ENCODE measurements around the gene ARMS2. TPM values are rescaled to one million over a fixed set of nuclear protein-coding genes. Genes with fewer than 3 reads are reported as not detected.

ARMS2 gene
- total and polyA plus RNA-seq, 7 experiments from 2014 or later = not detected

GRCh38 chr10:122494173-122494820 is 39.8 kb downstream of the ARMS2 start:
- DNase-seq = no peak
- Mint-ChIP-seq H3K9me3 (no peaks in the 10 kb centered on the region), H3K27ac (no peak overlapping the region), H3K4me1 (peaks cover 4 to 16% (median 11%) of the 10 kb centered on the region in 7 donors), H3K36me3 (no peaks in the 10 kb centered on the region), H3K27me3 (peaks cover 0 to 13% (median 4%) of the 10 kb centered on the region in 5 donors), H3K4me3 (no peak overlapping the region)
- ChIA-PET CTCF (no interaction called here), POLR2A (interaction anchor here (0.5 kb wide), 1 partner anchor 521 kb away, joined by 3 read pairs; no protein-coding TSS in a partner anchor)
- H3K36me3 ChIP-seq (ENCODE audit: control insufficient read depth in 2 of 3, insufficient read depth in 3 of 3, low read length in 3 of 3) = no peaks in the 10 kb centered on the region
- no peaks in the 10 kb centered on the region for H3K9me3 ChIP-seq (ENCODE audit: control insufficient read depth in 2 of 3, low read length in 3 of 3)
- H3K4me1 ChIP-seq (ENCODE audit: control insufficient read depth in 2 of 2, insufficient read depth in 2 of 2, low read length in 2 of 2) = peaks cover 0 to 15% of the 10 kb centered on the region in 2 donors
- H3K27ac ChIP-seq (ENCODE audit: low read depth, low read length) = no peak overlapping the region
- intact Hi-C loops (cut with micrococcal nuclease) = no loop called here
- H3K27me3 ChIP-seq (ENCODE audit: control insufficient read depth in 2 of 2, insufficient read depth in 2 of 2, low read length in 2 of 2) = no peaks in the 10 kb centered on the region
- H3K4me3 ChIP-seq (ENCODE audit: low read length) = no peak overlapping the region
- ATAC-seq = no peak

GRCh38 chr10:122494833-122495232 is 40.4 kb downstream of the ARMS2 start:
- peaks cover 0 to 15% (median 4%) of the 10 kb centered on the region in 5 donors for H3K27me3 Mint-ChIP-seq
- Histone ChIP-seq H3K9me3 (ENCODE audit: control insufficient read depth in 2 of 3, low read length in 3 of 3) (no peaks in the 10 kb centered on the region), H3K27me3 (ENCODE audit: control insufficient read depth in 2 of 2, insufficient read depth in 2 of 2, low read length in 2 of 2) (no peaks in the 10 kb centered on the region), H3K27ac (ENCODE audit: low read depth, low read length) (no peak overlapping the region), H3K4me3 (ENCODE audit: low read length) (no peak overlapping the region), H3K4me1 (ENCODE audit: control insufficient read depth in 2 of 2, insufficient read depth in 2 of 2, low read length in 2 of 2) (peaks cover 0 to 15% of the 10 kb centered on the region in 2 donors), H3K36me3 (ENCODE audit: control insufficient read depth in 2 of 3, insufficient read depth in 3 of 3, low read length in 3 of 3) (no peaks in the 10 kb centered on the region)
- no peaks in the 10 kb centered on the region for H3K9me3 Mint-ChIP-seq
- H3K4me1 Mint-ChIP-seq = peaks cover 4 to 16% (median 11%) of the 10 kb centered on the region in 7 donors
- intact Hi-C loops (cut with micrococcal nuclease) = no loop called here
- DNase-seq (no peak), ATAC-seq (no peak)
- POLR2A ChIA-PET = interaction anchor here (0.5 kb wide), 1 partner anchor 522 kb away, joined by 3 read pairs; no protein-coding TSS in a partner anchor
- CTCF ChIA-PET = no interaction called here
- no peak overlapping the region for H3K4me3 Mint-ChIP-seq
- H3K27ac Mint-ChIP-seq = no peak overlapping the region
- no peaks in the 10 kb centered on the region for H3K36me3 Mint-ChIP-seq

GRCh38 chr10:122495406-122496340 is 41.2 kb downstream of the ARMS2 start:
- Histone ChIP-seq H3K36me3 (ENCODE audit: control insufficient read depth in 2 of 3, insufficient read depth in 3 of 3, low read length in 3 of 3) (no peaks in the 10 kb centered on the region), H3K9me3 (ENCODE audit: control insufficient read depth in 2 of 3, low read length in 3 of 3) (no peaks in the 10 kb centered on the region), H3K4me1 (ENCODE audit: control insufficient read depth in 2 of 2, insufficient read depth in 2 of 2, low read length in 2 of 2) (peaks cover 0 to 15% of the 10 kb centered on the region in 2 donors), H3K4me3 (ENCODE audit: low read length) (no peak overlapping the region), H3K27me3 (ENCODE audit: control insufficient read depth in 2 of 2, insufficient read depth in 2 of 2, low read length in 2 of 2) (no peaks in the 10 kb centered on the region), H3K27ac (ENCODE audit: low read depth, low read length) (no peak overlapping the region)
- no peaks in the 10 kb centered on the region for H3K9me3 Mint-ChIP-seq
- ChIA-PET CTCF (interaction anchor here (1.2 to 1.7 kb wide), 2 partner anchors 60 to 70 kb away, joined by 4 to 6 read pairs; no protein-coding TSS in a partner anchor), POLR2A (no interaction called here)
- H3K4me3 Mint-ChIP-seq = peak overlapping the region in 6 of 10 donors; percentile 13 to 67 (median 60)
- peaks cover 4 to 16% (median 11%) of the 10 kb centered on the region in 7 donors for H3K4me1 Mint-ChIP-seq
- H3K36me3 Mint-ChIP-seq = no peaks in the 10 kb centered on the region
- intact Hi-C loops (cut with micrococcal nuclease) = loop anchor here in 1 of 2 donors (1.0 kb wide), 1 partner anchor 70 kb away; no protein-coding TSS in a partner anchor
- ATAC-seq (no peak), DNase-seq (peak in 1 of 9 donors; percentile 6)
- peak overlapping the region in 2 of 9 donors; percentile 21 to 71 for H3K27ac Mint-ChIP-seq
- H3K27me3 Mint-ChIP-seq = peaks cover 0 to 19% (median 4%) of the 10 kb centered on the region in 5 donors

GRCh38 chr10:122497241-122497640 is 42.8 kb downstream of the ARMS2 start:
- DNase-seq (no peak), ATAC-seq (no peak)
- H3K36me3 Mint-ChIP-seq = no peaks in the 10 kb centered on the region
- no peak overlapping the region for H3K27ac ChIP-seq (ENCODE audit: low read depth, low read length)
- no peaks in the 10 kb centered on the region for H3K9me3 Mint-ChIP-seq
- POLR2A ChIA-PET = no interaction called here
- H3K27me3 ChIP-seq (ENCODE audit: control insufficient read depth in 2 of 2, insufficient read depth in 2 of 2, low read length in 2 of 2) = no peaks in the 10 kb centered on the region
- H3K4me3 ChIP-seq (ENCODE audit: low read length) = no peak overlapping the region
- H3K36me3 ChIP-seq (ENCODE audit: control insufficient read depth in 2 of 3, insufficient read depth in 3 of 3, low read length in 3 of 3) = no peaks in the 10 kb centered on the region
- CTCF ChIA-PET = interaction anchor here (1.2 to 1.7 kb wide), 2 partner anchors 68 to 199 kb away, joined by 3 to 6 read pairs; no protein-coding TSS in a partner anchor
- H3K4me1 Mint-ChIP-seq = peaks cover 4 to 16% (median 11%) of the 10 kb centered on the region in 7 donors
- no peak overlapping the region for H3K4me3 Mint-ChIP-seq
- intact Hi-C loops (cut with micrococcal nuclease) = no loop called here
- no peak overlapping the region for H3K27ac Mint-ChIP-seq
- no peaks in the 10 kb centered on the region for H3K9me3 ChIP-seq (ENCODE audit: control insufficient read depth in 2 of 3, low read length in 3 of 3)
- H3K27me3 Mint-ChIP-seq = peaks cover 0 to 19% (median 4%) of the 10 kb centered on the region in 5 donors
- peaks cover 0 to 5% of the 10 kb centered on the region in 2 donors for H3K4me1 ChIP-seq (ENCODE audit: control insufficient read depth in 2 of 2, insufficient read depth in 2 of 2, low read length in 2 of 2)

GRCh38 chr10:122498521-122498920 is 44.1 kb downstream of the ARMS2 start:
- H3K4me3 Mint-ChIP-seq = no peak overlapping the region
- Histone ChIP-seq H3K9me3 (ENCODE audit: control insufficient read depth in 2 of 3, low read length in 3 of 3) (no peaks in the 10 kb centered on the region), H3K27me3 (ENCODE audit: control insufficient read depth in 2 of 2, insufficient read depth in 2 of 2, low read length in 2 of 2) (no peaks in the 10 kb centered on the region), H3K4me3 (ENCODE audit: low read length) (no peak overlapping the region), H3K27ac (ENCODE audit: low read depth, low read length) (no peak overlapping the region), H3K4me1 (ENCODE audit: control insufficient read depth in 2 of 2, insufficient read depth in 2 of 2, low read length in 2 of 2) (peaks cover 0 to 5% of the 10 kb centered on the region in 2 donors), H3K36me3 (ENCODE audit: control insufficient read depth in 2 of 3, insufficient read depth in 3 of 3, low read length in 3 of 3) (no peaks in the 10 kb centered on the region)
- CTCF ChIA-PET = interaction anchor here (1.1 kb wide), 1 partner anchor 16 kb away, joined by 3 read pairs; no protein-coding TSS in a partner anchor
- H3K27ac Mint-ChIP-seq = no peak overlapping the region
- ATAC-seq (no peak), DNase-seq (no peak)
- peaks cover 0 to 16% (median 4%) of the 10 kb centered on the region in 5 donors for H3K27me3 Mint-ChIP-seq
- intact Hi-C loops (cut with micrococcal nuclease) = no loop called here
- peaks cover 4 to 16% (median 11%) of the 10 kb centered on the region in 7 donors for H3K4me1 Mint-ChIP-seq
- H3K9me3 Mint-ChIP-seq = no peaks in the 10 kb centered on the region
- POLR2A ChIA-PET = no interaction called here
- H3K36me3 Mint-ChIP-seq = no peaks in the 10 kb centered on the region

- no peak overlapping the region for H3K4me3 Mint-ChIP-seq
Measured at GRCh38 chr10:122499012-122499411, 44.6 kb downstream of the ARMS2 start.

More at GRCh38 chr10:122499012-122499411, 44.6 kb downstream of the ARMS2 start:
- Mint-ChIP-seq H3K4me1 (peaks cover 4 to 16% (median 11%) of the 10 kb centered on the region in 7 donors), H3K9me3 (no peaks in the 10 kb centered on the region), H3K36me3 (no peaks in the 10 kb centered on the region), H3K27me3 (peaks cover 0 to 16% (median under 1%) of the 10 kb centered on the region in 5 donors), H3K27ac (no peak overlapping the region)
- Histone ChIP-seq H3K27ac (ENCODE audit: low read depth, low read length) (no peak overlapping the region), H3K36me3 (ENCODE audit: control insufficient read depth in 2 of 3, insufficient read depth in 3 of 3, low read length in 3 of 3) (no peaks in the 10 kb centered on the region), H3K4me3 (ENCODE audit: low read length) (no peak overlapping the region), H3K27me3 (ENCODE audit: control insufficient read depth in 2 of 2, insufficient read depth in 2 of 2, low read length in 2 of 2) (no peaks in the 10 kb centered on the region), H3K9me3 (ENCODE audit: control insufficient read depth in 2 of 3, low read length in 3 of 3) (no peaks in the 10 kb centered on the region), H3K4me1 (ENCODE audit: control insufficient read depth in 2 of 2, insufficient read depth in 2 of 2, low read length in 2 of 2) (peaks cover 0 to 5% of the 10 kb centered on the region in 2 donors)
- ChIA-PET POLR2A (no interaction called here), CTCF (interaction anchor here (1.1 kb wide), 1 partner anchor 16 kb away, joined by 3 read pairs; no protein-coding TSS in a partner anchor)
- intact Hi-C loops (cut with micrococcal nuclease) = no loop called here
- ATAC-seq = no peak
- DNase-seq = no peak
